Caco-2 (cell line): ENCODE data around the gene DAZ3. TPM values are rescaled to one million over a fixed set of nuclear protein-coding genes. Genes with fewer than 3 reads are reported as not detected.
"Not testable (repeated sequence)": the region's sequence is repeated elsewhere in the genome, so short reads cannot be mapped to it uniquely, and the experiment has no call there.

Experiments
- Bru-seq: library from RNA; stranded (reverse); fragments of 400-500 nt; gene quantifications from one replicate; lab custom pipeline; 2021; lab: Mats Ljungman, UMichigan
- BruChase-seq, 2 experiments: library from RNA; stranded (reverse); fragments of 400-500 nt; gene quantifications; one replicate each; lab custom pipeline; 2021; lab: Mats Ljungman, UMichigan
- BruUV-seq: library from RNA; stranded (reverse); fragments of 400-500 nt; replicated peaks from 2 replicates; lab custom pipeline; 2021; lab: Mats Ljungman, UMichigan
- CTCF ChIA-PET: fragments of 300-600 bp; sonication (Branson Sonifier 250); formaldehyde crosslinking; loops from one replicate; lab custom pipeline; 2022; ENCODE audit warnings: antibody characterized with exemption; lab: Charles Lee
- POLR2A ChIA-PET: fragments of 300-600 bp; sonication (Branson Sonifier 250); formaldehyde crosslinking; loops from one replicate; lab custom pipeline; 2022; ENCODE audit warnings: antibody characterized with exemption; lab: Charles Lee
- DNase-seq, 2 experiments: peaks; one replicate each; pipeline versions ENCODE4 v3.0.0 to v3.0.0-alpha.2; 2020 to 2022
- H3K27me3 ChIP-seq: replicated peaks from 2 replicates; pipeline ENCODE4 v1.6.0; 2011; ENCODE audit warnings: low read length; ENCODE audit not compliant: control insufficient read depth, insufficient read depth
- H3K36me3 ChIP-seq: 2 replicates; pipeline ENCODE4 v1.5.1; 2011; ENCODE audit warnings: low read length; ENCODE audit not compliant: control insufficient read depth, insufficient read depth
- H3K4me1 ChIP-seq: fragments of 250-450 bp; sonication (Bioruptor Pico); 2 replicates; pipeline ENCODE4 v1.5.1; 2020; ENCODE audit warnings: mild to moderate bottlenecking
- H3K4me3 ChIP-seq: 2 replicates; pipeline ENCODE4 v1.5.1; 2011; ENCODE audit warnings: low read depth, mild to moderate bottlenecking, control low read depth, low read length
- H3K9me3 ChIP-seq: fragments of 250-450 bp; sonication (Bioruptor Pico); 2 replicates; pipeline ENCODE4 v1.5.1; 2020; ENCODE audit warnings: mild to moderate bottlenecking, moderate library complexity
- H3K27ac Mint-ChIP-seq: one replicate; pipeline ENCODE4 v1.8.0; 2022; ENCODE audit warnings: mixed read lengths; ENCODE audit not compliant: unreplicated experiment
- H3K27me3 Mint-ChIP-seq: one replicate; pipeline ENCODE4 v1.8.0; 2022; ENCODE audit warnings: mixed read lengths; ENCODE audit not compliant: insufficient read depth, unreplicated experiment
- H3K36me3 Mint-ChIP-seq: one replicate; pipeline ENCODE4 v1.8.0; 2022; ENCODE audit warnings: mild to moderate bottlenecking, mixed read lengths; ENCODE audit not compliant: insufficient read depth, unreplicated experiment
- H3K4me1 Mint-ChIP-seq: one replicate; pipeline ENCODE4 v1.8.0; 2022; ENCODE audit warnings: low read depth, mixed read lengths; ENCODE audit not compliant: unreplicated experiment
- H3K4me3 Mint-ChIP-seq: one replicate; pipeline ENCODE4 v1.8.0; 2022; ENCODE audit warnings: mild to moderate bottlenecking, moderate library complexity, mixed read lengths; ENCODE audit not compliant: unreplicated experiment
- H3K9me3 Mint-ChIP-seq: one replicate; pipeline ENCODE4 v1.8.0; 2022; ENCODE audit warnings: mixed read lengths; ENCODE audit not compliant: unreplicated experiment
- intact Hi-C: fragments of 100-400 bp; cut with micrococcal nuclease; formaldehyde crosslinking; loops from one replicate; pipeline ENCODE4 v1.10.0; 2022; ENCODE audit not compliant: unreplicated experiment
- long read RNA-seq: library from polyadenylated mRNA; stranded (forward); transcript quantifications from one replicate; pipeline ENCODE4 v2.0.0, GENCODE V29; 2022
- total RNA-seq: library from RNA; stranded (reverse); gene quantifications from 2 replicates; pipeline ENCODE4 v1.2.3, GENCODE V29; 2022

Gene DAZ3
- total RNA-seq (not detected in 2 replicates), Bru-seq, nascent RNA (percentile 2 among the genes with signal in this experiment), BruChase-seq, experiment 1, labeled RNA remaining after a 2-hour chase (not detected), BruChase-seq, experiment 2, labeled RNA remaining after a 6-hour chase (not detected)
- long read RNA-seq = 0 reads

DNA sequence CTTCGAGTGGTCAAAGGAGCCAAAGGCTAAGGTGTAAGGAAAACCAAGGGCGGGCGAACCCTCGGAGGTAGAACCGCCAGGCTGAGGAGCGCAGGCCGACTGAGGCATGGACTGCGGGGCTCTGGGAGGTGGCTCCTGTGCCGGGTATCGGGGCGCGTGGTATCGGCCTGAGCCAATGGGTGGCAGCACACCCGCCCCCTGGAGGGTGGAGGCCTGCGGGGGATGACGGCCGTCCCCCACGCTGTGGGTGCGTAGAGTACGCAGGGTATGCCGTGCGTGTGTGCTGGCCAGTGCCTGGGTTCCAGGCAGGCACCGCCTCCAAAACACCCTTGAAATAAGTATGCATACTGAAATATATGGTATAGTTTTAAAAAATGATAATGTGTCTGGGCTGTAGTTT lies at the start of gene DAZ3:
TSS of gene DAZ3 (minus strand) at position 101 of the 400 bp plus-strand sequence. CDS start 208 bp downstream, outside the sequence.
- CTCF ChIA-PET, H3K4me1 Mint-ChIP-seq, DNase-seq, H3K27me3 ChIP-seq, H3K27me3 Mint-ChIP-seq, intact Hi-C loops, H3K4me1 ChIP-seq, H3K9me3 Mint-ChIP-seq, H3K9me3 ChIP-seq, H3K27ac Mint-ChIP-seq, H3K36me3 Mint-ChIP-seq, BruUV-seq, H3K36me3 ChIP-seq, H3K4me3 ChIP-seq, H3K4me3 Mint-ChIP-seq, POLR2A ChIA-PET: not testable (repeated sequence)

DNA sequence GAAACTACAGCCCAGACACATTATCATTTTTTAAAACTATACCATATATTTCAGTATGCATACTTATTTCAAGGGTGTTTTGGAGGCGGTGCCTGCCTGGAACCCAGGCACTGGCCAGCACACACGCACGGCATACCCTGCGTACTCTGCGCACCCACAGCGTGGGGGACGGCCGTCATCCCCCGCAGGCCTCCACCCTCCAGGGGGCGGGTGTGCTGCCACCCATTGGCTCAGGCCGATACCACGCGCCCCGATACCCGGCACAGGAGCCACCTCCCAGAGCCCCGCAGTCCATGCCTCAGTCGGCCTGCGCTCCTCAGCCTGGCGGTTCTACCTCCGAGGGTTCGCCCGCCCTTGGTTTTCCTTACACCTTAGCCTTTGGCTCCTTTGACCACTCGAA lies 20.4 kb upstream of the DAZ3 start, which contains the start of gene DAZ4:
TSS of gene DAZ4 (plus strand) at position 301 of the 400 bp plus-strand sequence. CDS start 208 bp downstream, outside the sequence.
- H3K4me3 ChIP-seq, H3K9me3 ChIP-seq, H3K9me3 Mint-ChIP-seq, POLR2A ChIA-PET, H3K27ac Mint-ChIP-seq, DNase-seq, H3K36me3 Mint-ChIP-seq, BruUV-seq, H3K4me1 ChIP-seq, CTCF ChIA-PET, H3K36me3 ChIP-seq, H3K27me3 ChIP-seq, H3K4me3 Mint-ChIP-seq, intact Hi-C loops, H3K27me3 Mint-ChIP-seq, H3K4me1 Mint-ChIP-seq: not testable (repeated sequence)

DNA sequence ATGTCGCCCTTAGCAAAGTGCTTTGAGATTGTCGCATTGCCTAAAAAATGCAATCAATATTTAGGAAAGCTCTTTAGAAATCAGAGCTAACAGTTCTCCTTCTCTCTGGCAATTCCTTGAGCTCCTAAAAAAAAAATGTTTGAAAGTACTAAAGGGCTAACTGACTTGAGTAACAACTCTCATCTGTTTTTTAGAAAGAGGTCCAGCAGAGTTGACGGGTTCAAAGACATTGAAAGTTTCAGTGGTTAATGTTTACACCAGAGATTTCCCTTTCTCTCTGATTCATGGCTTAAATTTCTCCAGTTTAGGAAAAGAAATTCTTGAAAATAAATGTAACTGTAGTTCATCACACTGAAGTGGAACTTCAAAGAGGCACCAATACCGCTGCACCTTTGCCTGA lies 11.9 kb upstream of the DAZ3 start:
- H3K9me3 Mint-ChIP-seq, H3K4me3 Mint-ChIP-seq, H3K4me1 ChIP-seq, H3K4me1 Mint-ChIP-seq, DNase-seq, intact Hi-C loops, H3K9me3 ChIP-seq, H3K27ac Mint-ChIP-seq, H3K36me3 Mint-ChIP-seq, CTCF ChIA-PET, H3K4me3 ChIP-seq, H3K27me3 Mint-ChIP-seq, H3K27me3 ChIP-seq, POLR2A ChIA-PET, H3K36me3 ChIP-seq, BruUV-seq: not testable (repeated sequence)

DNA sequence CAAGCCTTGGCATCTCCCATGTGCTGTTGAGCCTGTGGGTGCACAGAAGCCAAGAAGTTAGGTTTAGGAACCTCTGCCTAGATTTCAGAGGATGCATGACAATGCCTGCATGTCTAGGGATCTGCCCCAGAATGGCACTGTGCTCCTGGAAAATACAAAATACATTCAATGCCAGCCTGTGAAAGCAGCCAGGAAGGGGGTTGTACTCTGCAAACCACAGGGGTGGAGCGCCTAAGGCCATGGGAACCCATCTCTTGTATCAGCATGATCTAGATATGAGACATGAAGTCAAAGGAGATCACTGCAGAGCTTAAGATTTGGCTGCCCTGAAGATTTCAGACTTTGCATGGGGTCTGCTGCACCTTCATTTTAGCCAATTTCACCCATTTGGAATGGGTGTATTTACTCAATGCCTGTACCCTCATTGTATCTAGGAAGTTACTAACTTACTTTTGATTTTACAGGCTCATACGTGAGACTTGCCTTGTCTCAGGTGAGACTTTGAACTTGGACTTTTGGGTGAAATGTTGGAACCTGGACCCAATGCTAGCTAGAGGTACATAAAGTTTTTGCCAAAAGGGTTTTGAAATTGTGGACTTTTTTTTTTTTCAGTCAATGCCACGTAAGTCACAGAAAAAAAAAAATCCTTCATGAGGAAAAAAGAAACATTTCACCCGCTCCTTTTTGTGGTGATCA lies 11.1 kb upstream of the DAZ3 start:
- CTCF ChIA-PET, H3K9me3 ChIP-seq, H3K27ac Mint-ChIP-seq, H3K36me3 Mint-ChIP-seq, H3K4me3 ChIP-seq, H3K4me3 Mint-ChIP-seq, H3K27me3 ChIP-seq, POLR2A ChIA-PET, H3K36me3 ChIP-seq, BruUV-seq, H3K9me3 Mint-ChIP-seq, DNase-seq, H3K27me3 Mint-ChIP-seq, H3K4me1 ChIP-seq, H3K4me1 Mint-ChIP-seq, intact Hi-C loops: not testable (repeated sequence)

DNA sequence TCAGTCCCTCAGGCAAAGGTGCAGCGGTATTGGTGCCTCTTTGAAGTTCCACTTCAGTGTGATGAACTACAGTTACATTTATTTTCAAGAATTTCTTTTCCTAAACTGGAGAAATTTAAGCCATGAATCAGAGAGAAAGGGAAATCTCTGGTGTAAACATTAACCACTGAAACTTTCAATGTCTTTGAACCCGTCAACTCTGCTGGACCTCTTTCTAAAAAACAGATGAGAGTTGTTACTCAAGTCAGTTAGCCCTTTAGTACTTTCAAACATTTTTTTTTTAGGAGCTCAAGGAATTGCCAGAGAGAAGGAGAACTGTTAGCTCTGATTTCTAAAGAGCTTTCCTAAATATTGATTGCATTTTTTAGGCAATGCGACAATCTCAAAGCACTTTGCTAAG lies 8.6 kb upstream of the DAZ3 start:
- BruUV-seq, H3K27me3 Mint-ChIP-seq, H3K4me1 ChIP-seq, DNase-seq, H3K27me3 ChIP-seq, POLR2A ChIA-PET, CTCF ChIA-PET, H3K4me3 Mint-ChIP-seq, H3K4me3 ChIP-seq, H3K4me1 Mint-ChIP-seq, H3K36me3 Mint-ChIP-seq, intact Hi-C loops, H3K9me3 ChIP-seq, H3K27ac Mint-ChIP-seq, H3K36me3 ChIP-seq, H3K9me3 Mint-ChIP-seq: not testable (repeated sequence)

Other genes with a start within 250 kb of the DAZ3 start
- gene BPY2B, start 195.4 kb downstream of the DAZ3 start, total RNA-seq = not detected in 2 replicates
- gene DAZ4, start 20.5 kb upstream of the DAZ3 start, total RNA-seq = not detected in 2 replicates
- gene BPY2C, start 238.7 kb upstream of the DAZ3 start, total RNA-seq = not detected in 2 replicates